Natural killer cell treated with Interleukin-12 subunit alpha and Interleukin-12 subunit beta and Interleukin-15 and Interleukin-18, amount 100 ng/mL, for 72 hours (primary cell): ENCODE measurements around the gene LRRC49. TPM values are rescaled to one million over a fixed set of nuclear protein-coding genes. Genes with fewer than 3 reads are reported as not detected.

ENCODE experiments used
- ATAC-seq, 2 donors: fragments of 150-1000 bp; cut with Tn5 transposase in 1 of 2; sonication (Bioruptor Pico), chemical (Tn5 transposase) in 1 of 2; 2 replicates each; pipeline ENCODE4 v1.10.0; 2021
- DNase-seq: peaks from one replicate; pipeline ENCODE4 v3.0.0; 2022; ENCODE audit warnings: low spot score
- H3K27ac Mint-ChIP-seq, 2 donors: 1 replicate in 1 of 2; 2 replicates in 1 of 2; pipeline ENCODE4 v1.8.0; 2022; ENCODE audit warnings: mixed read lengths in 2 of 2, mild to moderate bottlenecking in 1 of 2, moderate library complexity in 1 of 2
- H3K27me3 Mint-ChIP-seq, 2 donors: 1 replicate in 1 of 2; 2 replicates in 1 of 2; pipeline ENCODE4 v1.8.0; 2022; ENCODE audit warnings: mixed read lengths in 2 of 2
- H3K36me3 Mint-ChIP-seq: one replicate; pipeline ENCODE4 v1.8.0; 2022; ENCODE audit warnings: mixed read lengths
- H3K4me1 Mint-ChIP-seq, 2 donors: 1 replicate in 1 of 2; 2 replicates in 1 of 2; pipeline ENCODE4 v1.8.0; 2022; ENCODE audit warnings: low read depth in 2 of 2, mixed read lengths in 2 of 2, mild to moderate bottlenecking in 1 of 2
- H3K4me3 Mint-ChIP-seq: one replicate; pipeline ENCODE4 v1.8.0; 2022; ENCODE audit warnings: mixed read lengths
- H3K9me3 Mint-ChIP-seq: 2 replicates; pipeline ENCODE4 v1.8.0; 2022; ENCODE audit warnings: mixed read lengths
- total RNA-seq, 2 donors: library from RNA; stranded (reverse); gene quantifications; one replicate each; pipeline ENCODE4 v1.2.3, GENCODE V29; 2022

Gene LRRC49
- total RNA-seq, 2 donors from 2014 or later: 0.38 to 1.9 TPM

- Mint-ChIP-seq H3K4me1 (no peaks in the 10 kb centered on the region), H3K36me3 (no peaks in the 10 kb centered on the region), H3K9me3 (no peaks in the 10 kb centered on the region), H3K27me3 (peaks cover 25 to 47% of the 10 kb centered on the region in 2 donors), H3K27ac (no peak overlapping the region), H3K4me3 (no peak overlapping the region)
- DNase-seq: no peak
- no peak for ATAC-seq
Observed at GRCh38 chr15:71078506-71079207, 186.0 kb downstream of the LRRC49 start.

- Mint-ChIP-seq H3K4me1 (no peaks in the 10 kb centered on the region), H3K9me3 (no peaks in the 10 kb centered on the region), H3K27ac (no peak overlapping the region), H3K4me3 (no peak overlapping the region), H3K36me3 (no peaks in the 10 kb centered on the region), H3K27me3 (peaks cover 26 to 45% of the 10 kb centered on the region in 2 donors)
- ATAC-seq (no peak), DNase-seq (no peak)
Observed at GRCh38 chr15:71079208-71080044, 186.8 kb downstream of the LRRC49 start.

- ATAC-seq (no peak), DNase-seq (no peak)
- H3K4me3 Mint-ChIP-seq: no peak overlapping the region
- no peak overlapping the region for H3K27ac Mint-ChIP-seq
- no peaks in the 10 kb centered on the region for H3K9me3 Mint-ChIP-seq
- no peaks in the 10 kb centered on the region for H3K36me3 Mint-ChIP-seq
- H3K27me3 Mint-ChIP-seq: peaks cover 23 to 42% of the 10 kb centered on the region in 2 donors
- H3K4me1 Mint-ChIP-seq: no peaks in the 10 kb centered on the region
Observed at GRCh38 chr15:71080166-71080565, 187.5 kb downstream of the LRRC49 start.

GRCh38 chr15:71080705-71081104 is 188.1 kb downstream of the LRRC49 start:
- Mint-ChIP-seq H3K27ac (no peak overlapping the region), H3K4me3 (no peak overlapping the region), H3K36me3 (no peaks in the 10 kb centered on the region), H3K27me3 (peaks cover 23 to 47% of the 10 kb centered on the region in 2 donors), H3K9me3 (no peaks in the 10 kb centered on the region), H3K4me1 (no peaks in the 10 kb centered on the region)
- no peak for DNase-seq
- ATAC-seq: no peak

GRCh38 chr15:71082803-71083202 is 190.2 kb downstream of the LRRC49 start:
- no peak for DNase-seq
- peaks cover 37 to 64% of the 10 kb centered on the region in 2 donors for H3K27me3 Mint-ChIP-seq

GRCh38 chr15:71083349-71083748 is 190.7 kb downstream of the LRRC49 start:
- Mint-ChIP-seq H3K27me3 (peaks cover 38 to 62% of the 10 kb centered on the region in 2 donors), H3K4me3 (no peak overlapping the region), H3K27ac (no peak overlapping the region), H3K4me1 (no peaks in the 10 kb centered on the region), H3K9me3 (no peaks in the 10 kb centered on the region), H3K36me3 (no peaks in the 10 kb centered on the region)
- DNase-seq (no peak), ATAC-seq (no peak)

More at GRCh38 chr15:71082803-71083202, 190.2 kb downstream of the LRRC49 start:
- H3K4me1 Mint-ChIP-seq: no peaks in the 10 kb centered on the region
- H3K36me3 Mint-ChIP-seq: no peaks in the 10 kb centered on the region
- H3K27ac Mint-ChIP-seq: no peak overlapping the region
- ATAC-seq: no peak
- no peak overlapping the region for H3K4me3 Mint-ChIP-seq
- no peaks in the 10 kb centered on the region for H3K9me3 Mint-ChIP-seq

- Mint-ChIP-seq H3K9me3 (no peaks in the 10 kb centered on the region), H3K4me3 (no peak overlapping the region), H3K36me3 (no peaks in the 10 kb centered on the region), H3K4me1 (no peaks in the 10 kb centered on the region), H3K27ac (no peak overlapping the region), H3K27me3 (peaks cover 36 to 65% of the 10 kb centered on the region in 2 donors)
- DNase-seq: no peak
- no peak for ATAC-seq
Observed at GRCh38 chr15:71084264-71084663, 191.6 kb downstream of the LRRC49 start.

- no peak overlapping the region for H3K4me3 Mint-ChIP-seq
- DNase-seq: no peak
- no peak overlapping the region for H3K27ac Mint-ChIP-seq
- H3K27me3 Mint-ChIP-seq: peaks cover 30 to 56% of the 10 kb centered on the region in 2 donors
- H3K4me1 Mint-ChIP-seq: no peaks in the 10 kb centered on the region
- no peak for ATAC-seq
- H3K9me3 Mint-ChIP-seq: no peaks in the 10 kb centered on the region
- no peaks in the 10 kb centered on the region for H3K36me3 Mint-ChIP-seq
Observed at GRCh38 chr15:71085809-71086208, 193.2 kb downstream of the LRRC49 start.

GRCh38 chr15:71088155-71088554 is 195.5 kb downstream of the LRRC49 start:
- DNase-seq: no peak

GRCh38 chr15:71088683-71089082 is 196.1 kb downstream of the LRRC49 start:
- H3K4me3 Mint-ChIP-seq: no peak overlapping the region
- H3K27me3 Mint-ChIP-seq: peaks cover 24 to 48% of the 10 kb centered on the region in 2 donors
- ATAC-seq (no peak), DNase-seq (no peak)
- no peaks in the 10 kb centered on the region for H3K9me3 Mint-ChIP-seq
- H3K4me1 Mint-ChIP-seq: no peaks in the 10 kb centered on the region
- no peaks in the 10 kb centered on the region for H3K36me3 Mint-ChIP-seq
- H3K27ac Mint-ChIP-seq: no peak overlapping the region

More at GRCh38 chr15:71088155-71088554, 195.5 kb downstream of the LRRC49 start:
- Mint-ChIP-seq H3K36me3 (no peaks in the 10 kb centered on the region), H3K4me1 (no peaks in the 10 kb centered on the region), H3K9me3 (no peaks in the 10 kb centered on the region), H3K27ac (no peak overlapping the region), H3K27me3 (peaks cover 24 to 46% of the 10 kb centered on the region in 2 donors), H3K4me3 (no peak overlapping the region)
- no peak for ATAC-seq

GRCh38 chr15:71089801-71090200 is 197.2 kb downstream of the LRRC49 start:
- H3K9me3 Mint-ChIP-seq: no peaks in the 10 kb centered on the region
- ATAC-seq (no peak), DNase-seq (no peak)
- H3K27ac Mint-ChIP-seq: no peak overlapping the region
- H3K4me1 Mint-ChIP-seq: no peaks in the 10 kb centered on the region
- no peak overlapping the region for H3K4me3 Mint-ChIP-seq
- H3K36me3 Mint-ChIP-seq: no peaks in the 10 kb centered on the region
- H3K27me3 Mint-ChIP-seq: peaks cover 19 to 46% of the 10 kb centered on the region in 2 donors

- no peaks in the 10 kb centered on the region for H3K36me3 Mint-ChIP-seq
Observed at GRCh38 chr15:71091601-71092000, 199.0 kb downstream of the LRRC49 start.

GRCh38 chr15:71092056-71092600 is 199.5 kb downstream of the LRRC49 start:
- Mint-ChIP-seq H3K4me1 (no peaks in the 10 kb centered on the region), H3K27ac (no peak overlapping the region), H3K9me3 (no peaks in the 10 kb centered on the region), H3K36me3 (no peaks in the 10 kb centered on the region), H3K4me3 (no peak overlapping the region), H3K27me3 (peaks cover 11 to 30% of the 10 kb centered on the region in 2 donors)
- no peak for ATAC-seq
- no peak for DNase-seq

More at GRCh38 chr15:71091601-71092000, 199.0 kb downstream of the LRRC49 start:
- peaks cover 16 to 35% of the 10 kb centered on the region in 2 donors for H3K27me3 Mint-ChIP-seq
- H3K27ac Mint-ChIP-seq: no peak overlapping the region
- H3K9me3 Mint-ChIP-seq: no peaks in the 10 kb centered on the region
- no peaks in the 10 kb centered on the region for H3K4me1 Mint-ChIP-seq
- no peak overlapping the region for H3K4me3 Mint-ChIP-seq
- ATAC-seq (no peak), DNase-seq (no peak)
